22Rv1 (cell line): ENCODE data around the gene CCDC57.
"Not testable (repeated sequence)": the region's sequence is repeated elsewhere in the genome, so short reads cannot be mapped to it uniquely, and the experiment has no call there.

ENCODE experiments used
- H3K27ac ChIP-seq: fragments of 450-650 bp; 2 replicates; pipeline ENCODE4 v1.5.1; 2017
- CTCF ChIP-seq: fragments of 450-650 bp; IDR thresholded peaks from 2 replicates; pipeline ENCODE4 v1.5.1; 2017; ENCODE audit warnings: mild to moderate bottlenecking
- ZFX ChIP-seq: fragments of 450-650 bp; IDR thresholded peaks from 2 replicates; pipeline ENCODE4 v1.6.1; 2017; ENCODE audit warnings: antibody characterized with exemption, borderline replicate concordance

The CCDC57 gene

DNA sequence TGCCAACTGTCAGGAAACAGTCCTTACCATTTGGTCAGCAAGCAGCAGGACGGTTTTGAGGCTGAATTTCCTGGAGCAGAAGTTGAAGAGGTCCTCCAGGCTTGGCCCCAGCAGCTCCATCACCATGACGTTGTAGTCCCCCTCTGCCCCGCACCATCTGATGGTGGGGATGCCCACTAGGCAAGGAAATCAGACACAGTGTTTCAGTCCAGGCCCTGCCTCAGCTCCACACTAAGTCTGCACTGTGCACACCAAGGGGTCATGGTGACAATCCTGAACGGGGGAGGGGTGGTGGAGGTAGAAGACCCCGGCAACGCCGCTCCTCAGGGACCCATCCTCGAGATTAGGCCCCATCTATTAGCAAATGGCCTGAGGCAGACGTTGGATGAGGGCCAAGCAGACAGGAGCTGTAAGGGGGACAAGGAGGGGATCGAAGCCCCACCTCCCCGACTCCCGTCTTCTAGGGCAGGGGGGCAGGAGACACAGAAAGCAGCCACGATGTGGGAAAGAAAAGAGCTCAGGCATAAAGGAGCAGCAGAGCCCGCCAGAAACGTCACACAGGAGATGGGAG lies 42.8 kb upstream of the CCDC57 start:
- H3K27ac ChIP-seq: no peak overlapping the region
- TF ChIP-seq CTCF (no peak), ZFX (no peak)

- not testable (repeated sequence) for H3K27ac ChIP-seq
Observed at GRCh38 chr17:82254746-82255145, 42.1 kb upstream of the CCDC57 start.

DNA sequence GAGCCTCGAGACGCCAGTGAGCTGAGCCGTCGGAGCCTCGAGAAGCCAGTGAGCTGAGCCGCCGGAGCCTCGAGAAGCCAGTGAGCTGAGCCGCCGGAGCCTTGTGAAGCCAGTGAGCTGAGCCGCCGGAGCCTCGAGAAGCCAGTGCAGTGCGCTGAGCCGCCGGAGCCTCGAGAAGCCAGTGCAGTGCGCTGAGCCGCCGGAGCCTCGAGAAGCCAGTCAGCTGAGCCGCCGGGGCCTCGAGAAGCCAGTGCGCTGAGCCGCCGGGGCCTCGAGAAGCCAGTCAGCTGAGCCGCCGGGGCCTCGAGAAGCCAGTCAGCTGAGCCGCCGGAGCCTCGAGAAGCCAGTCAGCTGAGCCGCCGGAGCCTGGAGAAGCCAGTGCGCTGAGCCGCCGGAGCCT lies 41.5 kb upstream of the CCDC57 start:
- not testable (repeated sequence) for H3K27ac ChIP-seq

DNA sequence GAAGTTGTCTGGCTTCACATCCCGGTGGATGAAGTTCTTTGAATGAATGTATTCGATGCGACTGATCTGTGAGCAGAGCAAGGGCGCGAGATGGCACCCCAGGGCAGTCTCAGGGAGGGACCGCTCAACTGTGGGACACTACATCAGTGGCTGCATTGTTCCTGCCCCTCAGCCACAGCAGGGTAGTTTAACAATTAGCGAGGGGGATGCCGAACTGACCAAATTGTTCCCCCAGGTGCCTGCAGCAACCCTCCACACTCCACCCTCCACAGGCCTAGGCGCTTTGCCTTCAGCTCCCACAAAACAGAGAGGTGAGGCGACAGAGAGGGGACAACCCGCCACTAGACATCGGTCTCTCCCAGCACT lies 40.5 kb upstream of the CCDC57 start:
- H3K27ac ChIP-seq: no peak overlapping the region

DNA sequence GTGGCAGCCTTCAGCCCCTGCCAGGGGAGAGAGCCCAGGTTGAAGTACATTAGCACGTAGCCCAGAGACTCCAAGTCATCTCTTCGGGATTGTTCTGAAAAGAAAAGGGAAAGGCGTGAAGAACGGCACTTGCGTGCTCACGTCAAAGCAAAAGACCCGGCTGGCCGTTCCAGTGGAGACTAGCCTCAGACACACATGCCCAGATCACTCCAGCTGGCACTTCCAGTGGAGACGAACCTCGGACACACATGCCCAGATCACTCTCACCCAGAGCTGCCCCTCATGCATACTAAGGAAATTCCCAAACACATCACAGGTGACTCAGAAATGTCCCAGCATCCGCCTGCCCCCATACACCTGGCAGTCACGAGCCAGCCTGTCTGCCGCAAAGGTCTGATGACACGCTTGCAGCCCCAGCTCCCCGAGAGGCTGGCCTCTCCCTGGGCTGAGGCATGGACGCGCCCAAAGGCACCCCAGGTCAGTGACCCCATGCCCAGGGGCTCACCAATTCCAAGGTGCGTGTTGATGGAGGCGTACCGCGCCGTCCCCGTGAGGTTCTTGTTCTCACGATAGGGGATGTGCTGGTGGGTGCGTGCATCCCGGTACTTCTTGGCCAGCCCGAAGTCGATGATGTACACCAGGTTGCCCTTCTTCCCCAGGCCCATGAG lies 40.0 kb upstream of the CCDC57 start:
- no peak overlapping the region for H3K27ac ChIP-seq
- no peak for TF ChIP-seq CTCF
- TF ChIP-seq ZFX: no peak

More for the DNA sequence above, 40.5 kb upstream of the CCDC57 start:
- TF ChIP-seq ZFX: no peak
- no peak for TF ChIP-seq CTCF

DNA sequence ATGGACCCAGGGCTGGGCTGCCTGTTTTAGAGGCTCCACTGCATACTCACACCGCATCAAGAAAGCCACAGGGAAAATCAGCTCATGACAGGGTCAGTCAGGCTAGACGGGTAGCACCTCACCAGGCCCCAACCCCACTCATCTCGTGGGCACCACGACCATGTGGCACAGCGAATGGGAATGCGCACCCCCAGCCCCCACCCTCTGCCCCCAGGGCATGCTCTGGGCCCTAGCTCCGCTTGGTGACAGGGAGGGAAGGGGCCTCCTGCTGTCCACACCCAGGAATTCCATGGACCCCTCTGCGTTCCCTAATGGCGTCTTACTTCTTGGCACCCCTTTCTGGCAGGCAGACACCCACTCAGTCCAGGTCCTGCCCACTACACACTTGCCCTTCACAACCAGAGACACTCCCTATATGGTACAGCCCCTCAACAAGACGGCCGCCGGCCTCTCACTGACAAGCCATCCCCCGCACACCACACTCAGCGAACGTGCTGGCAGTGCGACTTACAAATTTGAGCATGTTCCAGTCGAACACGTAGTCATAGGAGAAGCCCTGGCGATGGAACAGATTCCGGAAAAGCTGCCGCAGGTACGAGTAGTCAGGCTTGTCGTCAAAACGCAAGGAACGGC lies 38.3 kb upstream of the CCDC57 start:
- TF ChIP-seq CTCF: no peak
- no peak overlapping the region for H3K27ac ChIP-seq

GRCh38 chr17:82249896-82250581 lies 37.4 kb upstream of the CCDC57 start:
- TF ChIP-seq ZFX (no peak), CTCF (no peak)
- no peak overlapping the region for H3K27ac ChIP-seq

DNA sequence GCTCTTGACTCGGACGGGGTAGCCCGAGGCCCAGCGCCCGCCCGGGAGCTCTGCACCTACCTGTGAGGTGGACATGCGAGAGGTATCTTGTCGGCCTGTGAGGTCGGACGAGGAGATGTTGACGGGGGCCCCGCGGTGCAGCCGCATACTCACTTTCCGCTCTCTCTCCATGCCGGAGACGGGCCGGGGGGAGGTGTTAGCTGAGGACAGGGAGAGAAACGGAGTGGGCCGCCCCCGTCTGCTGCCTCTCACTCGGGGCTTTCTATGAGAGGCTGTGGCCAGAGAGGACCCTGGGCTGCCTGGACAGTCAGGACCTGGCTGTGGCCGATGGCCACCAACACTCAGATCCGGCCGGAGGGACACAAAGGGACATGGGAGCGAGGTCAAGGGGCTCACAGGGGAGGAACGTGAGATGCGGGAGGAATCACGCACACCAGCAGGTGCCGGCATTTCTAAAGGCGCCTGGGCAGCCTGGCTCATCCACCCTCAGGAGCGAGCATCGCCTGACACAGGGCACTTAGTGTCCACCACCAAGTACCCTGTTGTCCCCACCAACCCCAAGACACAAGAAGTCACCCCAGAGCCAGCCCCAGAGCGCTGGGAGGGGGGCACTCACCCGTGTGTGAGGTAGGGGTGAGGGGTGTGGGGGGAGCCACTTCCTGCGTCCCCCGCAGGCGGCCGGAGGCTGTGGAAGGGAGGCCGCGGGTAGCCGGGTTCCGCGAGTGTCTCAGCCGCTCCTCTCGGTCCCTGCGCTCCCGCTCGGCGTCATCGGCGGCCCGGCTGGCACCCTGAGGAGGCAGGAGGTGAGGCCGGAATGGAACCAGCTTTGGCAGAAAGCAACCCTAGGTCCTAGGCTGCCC lies 36.4 kb upstream of the CCDC57 start:
- TF ChIP-seq CTCF (no peak), ZFX (no peak)
- no peak overlapping the region for H3K27ac ChIP-seq
